ENCODE data around the gene CPTP. TPM values are rescaled to one million over a fixed set of nuclear protein-coding genes. Genes with fewer than 3 reads are reported as not detected.

The CPTP gene
- total RNA-seq, 1 donor from 2014 or later, result 40.1 TPM

GRCh38 chr1:1357871-1358432 lies 33.4 kb downstream of the CPTP start:
- DNase-seq (ENCODE audit: low read depth), result no peak
- peak overlapping the region; percentile 35 for H3K4me3 ChIP-seq (ENCODE audit: low read depth, low read length)
- no peak for TF ChIP-seq CTCF (conservative IDR thresholded peaks at IDR 0.05; ENCODE audit: low read depth, low read length)

DNA sequence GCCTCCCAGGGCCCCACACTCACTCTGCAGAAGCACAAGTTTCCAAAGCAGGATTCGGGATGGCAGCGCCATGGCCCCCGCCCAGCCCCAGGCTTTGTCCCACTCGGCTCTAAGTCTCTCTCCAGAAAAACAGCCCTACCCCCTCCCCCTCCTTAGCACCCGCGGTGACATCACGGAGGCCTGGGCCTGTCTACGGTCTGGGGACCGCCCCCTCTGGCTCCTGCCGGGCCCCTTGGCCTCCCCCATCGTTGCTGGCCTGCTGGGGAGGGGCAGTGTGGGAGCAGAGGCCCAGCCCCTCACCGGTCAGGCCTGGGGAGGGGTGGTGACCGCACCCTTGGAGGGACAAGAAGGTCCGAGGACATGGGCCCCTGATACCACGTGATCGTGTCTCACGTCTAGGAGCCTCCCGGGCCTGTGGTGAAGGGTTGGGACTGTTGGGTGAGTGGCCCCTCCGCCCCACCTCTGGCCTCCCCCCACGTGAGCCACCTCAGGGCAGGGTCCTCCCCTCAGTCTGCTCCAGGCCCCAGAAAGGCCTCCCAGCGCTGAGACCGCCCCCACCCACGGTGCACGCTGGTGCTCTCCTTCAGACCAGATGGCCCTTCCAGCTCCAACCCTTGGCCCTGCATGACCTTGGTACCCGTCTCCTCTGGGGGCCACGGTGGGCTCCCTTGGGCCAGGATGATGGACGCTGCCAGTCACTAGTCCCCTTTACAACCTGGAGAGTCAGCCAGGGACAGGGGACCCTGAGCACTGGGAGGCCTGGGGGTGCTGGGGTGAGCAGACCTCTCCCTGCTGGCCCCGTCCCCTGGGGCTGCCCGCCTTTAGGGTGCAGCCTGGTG lies 34.0 kb downstream of the CPTP start, which contains the start of gene MXRA8:
MXRA8 (minus strand) TSS at position 123 of the 839 bp plus-strand sequence; CDS start at position 72, 51 bp downstream.
- peak within 1 kb of the TSS; percentile 35 for H3K4me3 ChIP-seq (ENCODE audit: low read depth, low read length)
- TF ChIP-seq CTCF (conservative IDR thresholded peaks at IDR 0.05; ENCODE audit: low read depth, low read length), result no peak
- no peak for DNase-seq (ENCODE audit: low read depth)

DNA sequence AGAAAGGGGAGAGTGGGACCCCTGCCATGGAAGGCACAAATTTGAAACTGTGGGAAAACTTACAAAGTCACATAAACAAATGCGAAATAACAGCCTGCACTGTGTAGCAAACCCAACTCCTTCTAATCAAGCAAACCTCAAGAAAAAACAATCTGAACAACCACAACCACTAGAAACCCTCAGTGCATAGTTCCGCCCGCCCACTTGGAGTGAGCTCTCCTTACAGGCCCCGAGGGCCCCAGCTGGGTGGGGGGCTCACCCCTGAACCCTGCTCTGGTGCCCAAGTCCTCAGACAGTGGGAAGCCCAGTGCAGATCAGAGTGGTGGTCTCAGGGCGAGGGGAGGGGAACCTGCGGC lies 34.7 kb downstream of the CPTP start:
- no peak for DNase-seq (ENCODE audit: low read depth)
- TF ChIP-seq CTCF (conservative IDR thresholded peaks at IDR 0.05; ENCODE audit: low read depth, low read length), result no peak
- no peak overlapping the region for H3K4me3 ChIP-seq (ENCODE audit: low read depth, low read length)

GRCh38 chr1:1359664-1360468 lies 35.3 kb downstream of the CPTP start:
- no peak for TF ChIP-seq CTCF (conservative IDR thresholded peaks at IDR 0.05; ENCODE audit: low read depth, low read length)
- no peak for DNase-seq (ENCODE audit: low read depth)
- no peak overlapping the region for H3K4me3 ChIP-seq (ENCODE audit: low read depth, low read length)

DNA sequence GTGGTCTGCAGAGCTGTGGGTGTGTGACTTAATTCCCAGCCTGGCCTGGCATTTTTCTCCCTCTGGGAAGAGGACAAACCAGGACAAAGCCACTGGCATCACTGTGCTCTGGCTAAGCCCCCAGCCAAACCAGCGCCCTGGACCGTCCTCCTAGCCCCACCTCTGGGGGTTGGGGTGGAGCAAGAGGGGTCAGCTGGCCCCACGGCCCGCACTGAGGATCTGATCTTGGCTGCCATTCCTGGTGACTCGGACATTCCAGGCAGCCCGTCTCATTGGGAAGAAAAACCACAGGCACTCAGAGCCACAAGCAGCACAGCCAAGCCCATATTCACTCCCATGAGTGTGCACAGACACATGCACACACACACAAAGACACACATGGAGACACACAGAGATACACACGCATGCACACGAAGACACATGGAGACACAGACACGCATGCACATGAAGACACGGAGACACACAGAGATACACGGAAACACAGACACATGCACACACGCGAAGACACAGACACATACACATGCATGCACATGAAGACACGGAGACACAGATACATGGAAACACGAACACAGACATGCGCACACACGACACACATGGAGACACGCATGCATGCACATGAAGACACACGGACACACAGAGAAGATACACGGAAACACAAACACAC lies 36.0 kb downstream of the CPTP start:
- DNase-seq (ENCODE audit: low read depth), result peak; percentile 47
- TF ChIP-seq CTCF (conservative IDR thresholded peaks at IDR 0.05; ENCODE audit: low read depth, low read length), result no peak
- H3K4me3 ChIP-seq (ENCODE audit: low read depth, low read length), result no peak overlapping the region

DNA sequence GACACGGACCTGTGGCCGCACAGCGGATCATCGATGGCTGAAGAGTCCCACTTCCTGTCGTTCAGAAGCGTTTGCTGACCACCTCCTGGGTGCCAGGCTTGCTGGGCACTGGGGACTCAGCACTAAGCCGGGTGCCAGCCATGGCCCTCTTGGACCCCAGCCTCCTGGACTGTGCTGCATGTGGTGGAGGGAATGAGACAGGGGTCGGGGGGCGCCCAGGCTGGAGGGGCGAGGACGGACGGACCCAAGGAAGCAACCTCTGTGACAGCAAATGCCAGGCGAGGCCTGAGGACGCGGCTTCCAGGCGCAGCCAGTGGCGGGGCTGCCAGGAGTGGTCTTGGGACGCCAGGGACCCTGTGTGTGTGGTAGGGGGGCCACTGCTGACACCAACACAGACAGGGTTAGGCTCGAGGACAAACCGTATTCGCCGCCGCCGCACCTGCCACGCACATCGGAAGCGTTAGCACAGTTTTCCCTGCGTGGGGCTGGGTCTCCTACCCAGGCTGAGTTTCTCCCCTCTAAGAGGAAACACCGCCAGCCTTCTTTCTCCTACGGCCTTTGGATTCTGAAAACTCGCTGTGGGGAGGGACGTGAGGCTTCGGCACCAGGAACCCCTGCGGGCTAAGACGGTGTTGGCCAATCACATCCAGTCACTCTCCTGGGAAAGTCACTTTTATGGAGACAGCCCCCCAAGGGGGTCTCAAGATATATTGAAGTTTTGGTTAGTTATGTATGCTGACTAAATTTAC lies 36.8 kb downstream of the CPTP start:
- no peak overlapping the region for H3K4me3 ChIP-seq (ENCODE audit: low read depth, low read length)
- no peak for DNase-seq (ENCODE audit: low read depth)
- TF ChIP-seq CTCF (conservative IDR thresholded peaks at IDR 0.05; ENCODE audit: low read depth, low read length), result no peak

Measured in epithelial cell of proximal tubule (primary cell).